GM11168 (cell line): Measurements from ENCODE around the gene MAJIN.
"Not testable (repeated sequence)": the region's sequence is repeated elsewhere in the genome, so short reads cannot be mapped to it uniquely, and the experiment has no call there.

Experiments
- in situ Hi-C: fragments of 300-500 bp; cut with MboI; formaldehyde crosslinking; loops from one replicate; pipeline ENCODE4 v1.12.0; 2022; ENCODE audit warnings: low sequenced_read_pairs; ENCODE audit not compliant: unreplicated experiment

MAJIN gene, protein sequence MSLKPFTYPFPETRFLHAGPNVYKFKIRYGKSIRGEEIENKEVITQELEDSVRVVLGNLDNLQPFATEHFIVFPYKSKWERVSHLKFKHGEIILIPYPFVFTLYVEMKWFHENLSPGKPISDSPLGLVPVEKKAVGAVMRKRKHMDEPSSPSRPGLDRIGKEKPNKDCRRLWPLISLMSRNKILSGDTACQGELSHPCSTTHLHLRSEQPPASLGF

DNA sequence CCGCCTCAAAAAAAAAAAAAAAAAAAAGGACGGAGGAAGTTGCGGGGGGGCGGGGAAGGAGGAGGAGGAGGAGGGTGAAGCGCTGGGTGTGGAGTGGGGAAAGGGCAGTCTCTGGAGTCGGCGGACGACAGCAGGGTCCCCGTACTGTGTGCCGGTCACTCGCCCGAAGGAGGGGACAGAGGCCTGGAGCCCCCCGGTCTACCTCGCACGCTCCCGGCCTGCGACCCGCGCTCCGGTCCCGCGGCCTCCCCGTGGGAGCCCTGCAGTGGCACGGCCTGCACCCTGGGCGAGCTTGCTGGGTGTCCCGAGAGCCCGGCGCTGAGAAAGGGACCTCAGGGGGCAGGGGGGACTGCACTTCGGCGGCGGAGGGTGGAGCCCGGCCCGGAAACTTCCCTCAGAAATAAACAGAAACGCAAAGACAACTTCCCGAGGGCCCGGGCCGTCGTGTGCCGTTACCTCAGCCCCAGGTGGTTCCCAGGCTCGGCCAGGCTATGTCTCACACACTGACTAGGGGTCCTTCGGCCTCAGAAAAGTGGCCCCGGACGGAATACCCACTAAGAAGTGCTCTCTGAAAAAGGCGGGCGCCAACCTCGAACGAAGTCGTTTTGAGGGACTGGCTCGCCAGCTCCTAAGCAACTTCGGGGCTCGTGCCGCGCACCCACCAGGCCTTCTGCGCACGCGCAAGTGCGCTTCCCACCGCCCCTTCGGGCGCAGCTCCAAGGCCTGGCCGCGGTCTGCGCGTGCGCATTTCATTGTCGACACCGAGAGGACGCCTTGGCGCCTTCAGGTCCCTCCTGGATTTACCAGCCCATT lies at the start of gene MAJIN:
Gene MAJIN, minus strand, starts transcription at position 688 of the 813 bp plus-strand sequence. CDS start 12,703 bp downstream, outside the sequence.
- in situ Hi-C loops: no loop called here

DNA sequence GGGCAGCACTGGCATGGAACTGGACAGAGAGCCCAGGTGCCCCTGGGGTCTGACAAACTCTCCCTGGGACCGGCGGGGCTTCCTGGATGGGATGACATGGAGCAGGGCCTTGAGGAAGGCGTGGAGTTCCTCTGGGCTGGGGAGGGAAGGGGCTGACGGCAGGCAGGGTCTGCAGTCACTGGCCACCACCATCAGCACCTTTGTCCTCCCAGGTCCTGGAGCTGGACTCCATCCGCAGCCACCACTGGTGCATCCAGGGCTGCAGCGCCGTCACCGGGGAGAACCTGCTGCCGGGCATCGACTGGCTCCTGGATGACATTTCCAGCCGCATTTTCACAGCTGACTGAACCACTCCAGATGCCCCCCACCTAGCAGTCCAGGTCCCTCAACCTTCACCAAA lies 49.6 kb upstream of the MAJIN start:
- in situ Hi-C loops: no loop called here

DNA sequence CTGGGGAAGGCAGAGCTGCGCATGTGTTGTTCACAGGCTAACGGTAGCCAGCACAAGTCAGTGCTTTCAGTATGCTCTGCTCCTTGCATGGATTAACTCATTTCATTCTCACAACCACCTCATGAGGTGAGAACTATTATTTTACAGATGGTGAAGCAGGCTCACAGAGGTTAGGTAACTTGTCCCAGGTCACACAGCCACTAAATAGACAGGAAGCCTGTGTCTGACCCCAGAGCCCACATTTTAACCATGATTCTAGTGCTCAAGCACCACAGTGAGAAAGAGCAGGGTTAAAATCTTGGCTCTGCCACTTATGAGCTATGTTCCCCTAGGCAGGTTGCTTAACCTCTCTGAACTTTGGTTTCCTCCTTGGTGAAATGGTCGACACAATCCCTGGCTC lies 49.1 kb upstream of the MAJIN start:
- in situ Hi-C loops: no loop called here

DNA sequence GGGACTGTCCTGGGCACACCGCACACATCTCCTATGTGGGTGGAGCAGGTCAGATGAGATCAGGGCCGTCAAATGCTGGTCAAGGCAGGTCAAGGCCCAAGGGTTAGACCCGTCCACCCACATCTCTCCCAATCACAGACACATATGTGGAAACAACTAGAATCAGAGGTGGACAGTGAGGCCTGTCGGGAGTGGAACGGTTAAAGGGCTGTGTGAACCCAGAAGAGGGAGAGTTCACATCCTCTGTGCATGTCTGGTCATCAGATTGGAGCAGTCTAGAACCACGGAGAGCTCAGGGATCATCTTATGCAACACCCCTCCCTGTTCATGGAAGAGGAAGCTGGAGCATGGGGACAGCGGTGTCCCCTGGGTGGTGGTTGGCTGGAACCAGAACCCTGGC lies 47.9 kb upstream of the MAJIN start:
- in situ Hi-C loops: no loop called here

DNA sequence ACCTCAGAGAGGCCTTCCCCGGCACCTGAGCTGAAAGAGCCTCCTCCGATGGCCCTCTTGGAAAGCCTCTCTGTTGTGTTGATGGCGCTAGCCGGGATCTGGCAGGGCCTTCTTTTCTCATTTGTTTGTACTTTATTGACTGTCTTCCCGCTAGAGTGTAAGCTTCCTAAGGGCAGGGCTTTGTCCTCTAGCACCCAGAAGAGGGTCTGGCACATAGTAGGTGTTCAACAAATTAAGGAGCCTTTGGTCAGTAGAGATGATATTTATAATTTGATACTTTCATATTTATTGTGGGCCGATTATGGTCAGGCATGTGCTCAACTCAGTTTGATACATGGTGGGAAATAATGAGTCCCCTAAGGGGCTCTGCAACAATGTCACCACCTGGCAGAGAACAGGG lies 46.0 kb upstream of the MAJIN start:
- in situ Hi-C loops: no loop called here

DNA sequence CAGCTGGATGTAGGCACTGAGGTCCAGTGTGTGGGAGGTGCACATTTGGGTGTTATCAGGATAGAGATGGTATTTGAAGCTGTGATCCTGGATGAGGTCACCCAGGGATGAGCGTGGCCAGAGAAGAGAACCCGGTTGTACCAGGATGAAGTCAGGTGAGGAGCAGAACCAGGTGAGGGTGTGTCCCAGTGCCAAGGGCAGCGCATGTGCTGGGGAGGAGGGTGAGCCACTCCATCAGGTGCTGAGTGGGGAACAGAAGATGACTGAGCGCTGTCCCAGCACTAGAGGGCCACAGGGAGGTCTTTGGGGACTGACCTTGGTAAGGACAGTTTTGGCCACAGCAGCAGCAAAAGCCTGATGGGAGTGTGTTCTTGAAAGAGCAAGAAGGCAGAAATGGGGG lies 44.8 kb upstream of the MAJIN start:
- in situ Hi-C loops: no loop called here

DNA sequence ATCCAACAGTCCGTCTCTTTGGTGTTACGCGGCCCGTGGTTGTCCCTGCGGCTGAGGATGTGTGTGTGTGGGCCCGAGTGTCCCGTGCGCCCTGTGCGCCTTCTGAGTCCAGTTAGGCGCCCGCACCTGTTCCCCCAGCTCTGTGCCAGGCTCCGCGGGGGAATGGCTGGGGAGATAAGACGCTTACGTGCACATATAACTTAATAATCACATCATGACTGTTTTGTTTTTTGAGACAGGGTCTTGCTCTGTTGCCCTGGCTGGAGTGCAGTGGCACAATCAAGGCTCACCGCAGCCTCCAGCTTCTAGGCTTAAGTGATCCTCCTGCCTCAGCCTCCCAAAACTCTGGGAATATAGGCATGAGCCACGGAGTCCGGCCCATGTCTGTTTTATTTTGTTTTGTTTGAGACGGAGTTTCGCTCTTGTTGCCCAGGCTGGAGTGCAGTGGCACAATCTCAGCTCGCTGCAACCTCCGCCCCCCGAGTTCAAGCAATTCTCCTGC lies 42.9 kb upstream of the MAJIN start:
- in situ Hi-C loops: no loop called here

DNA sequence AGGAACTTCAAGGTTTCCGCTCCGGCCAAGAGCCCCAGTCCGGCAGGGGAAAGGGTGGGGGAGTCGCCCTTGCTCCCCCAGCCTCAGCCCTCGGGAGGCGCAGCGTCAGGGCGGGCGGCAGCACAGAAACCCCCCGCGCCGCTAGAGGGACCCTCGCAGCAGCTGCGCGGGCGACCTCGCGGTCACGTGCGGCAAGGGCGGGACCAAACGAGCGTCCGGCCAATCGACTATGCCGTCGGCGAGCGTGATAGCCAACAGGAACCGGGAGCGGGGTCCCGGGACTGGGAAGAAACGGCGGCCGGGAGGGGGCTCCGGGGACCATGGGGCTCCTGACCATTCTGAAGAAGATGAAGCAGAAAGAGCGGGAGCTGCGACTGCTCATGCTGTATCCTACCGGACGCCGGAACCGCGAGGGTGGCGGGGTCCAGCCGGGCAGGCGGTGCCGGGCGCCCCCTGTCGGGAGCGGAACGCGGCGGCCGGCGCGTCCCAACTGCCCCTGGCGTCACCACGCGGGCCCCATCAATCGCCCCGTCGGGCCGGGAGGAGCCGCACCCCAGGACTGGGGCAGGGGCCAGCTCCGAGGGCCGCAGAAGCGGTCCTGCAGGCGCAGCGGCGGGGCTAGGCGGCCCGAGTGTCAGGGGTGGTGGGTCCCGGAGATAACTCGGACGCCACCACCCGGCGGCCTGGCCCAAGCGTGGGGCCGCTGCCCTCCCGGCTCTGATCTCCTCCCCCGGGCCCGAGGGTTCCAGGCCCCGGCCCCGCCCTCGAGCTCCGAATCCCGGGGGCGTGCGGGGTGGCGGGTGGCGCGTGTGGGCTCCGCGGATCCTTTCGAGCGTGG lies 42.2 kb upstream of the MAJIN start, which contains the start of gene ARL2:
Gene ARL2, plus strand, starts transcription at position 273 of the 838 bp plus-strand sequence. Its CDS starts 48 bp downstream, at position 321.
- in situ Hi-C loops: no loop called here

DNA sequence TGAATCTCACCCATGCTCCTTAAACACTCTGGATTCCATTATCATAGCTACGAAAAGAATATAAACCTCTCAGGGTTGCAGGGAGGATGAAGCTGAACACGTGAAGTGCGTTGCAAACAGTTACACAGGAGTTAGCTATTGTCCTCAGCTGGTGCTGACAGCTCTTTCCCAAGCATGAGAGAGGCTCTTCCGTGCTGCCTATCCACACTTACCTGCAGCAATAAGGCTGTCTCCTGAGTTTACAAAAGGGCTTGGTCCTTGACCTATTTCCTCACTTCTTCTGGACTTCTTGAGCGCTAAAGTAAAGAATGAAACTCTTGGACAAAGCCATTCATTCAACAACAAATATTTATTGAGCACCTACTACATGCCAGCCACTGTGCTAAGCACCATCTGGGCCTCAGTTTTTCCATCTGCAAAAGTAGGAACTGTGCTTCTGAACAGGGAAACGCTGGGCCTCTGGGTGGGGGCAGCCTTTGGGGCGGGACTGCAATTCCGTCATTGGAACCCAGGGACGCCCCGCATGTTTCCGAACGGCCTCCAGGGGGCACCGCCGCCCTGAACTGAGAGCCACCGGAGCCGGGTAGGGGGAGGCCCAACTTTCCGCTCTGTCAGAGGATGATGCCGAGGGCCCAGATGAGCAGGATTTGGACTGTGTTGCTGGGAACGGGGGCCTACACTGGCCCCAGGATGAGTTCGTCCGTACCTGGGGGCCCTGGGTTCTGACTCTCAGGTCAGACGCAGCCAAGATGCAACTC lies 41.4 kb upstream of the MAJIN start:
- in situ Hi-C loops: no loop called here

DNA sequence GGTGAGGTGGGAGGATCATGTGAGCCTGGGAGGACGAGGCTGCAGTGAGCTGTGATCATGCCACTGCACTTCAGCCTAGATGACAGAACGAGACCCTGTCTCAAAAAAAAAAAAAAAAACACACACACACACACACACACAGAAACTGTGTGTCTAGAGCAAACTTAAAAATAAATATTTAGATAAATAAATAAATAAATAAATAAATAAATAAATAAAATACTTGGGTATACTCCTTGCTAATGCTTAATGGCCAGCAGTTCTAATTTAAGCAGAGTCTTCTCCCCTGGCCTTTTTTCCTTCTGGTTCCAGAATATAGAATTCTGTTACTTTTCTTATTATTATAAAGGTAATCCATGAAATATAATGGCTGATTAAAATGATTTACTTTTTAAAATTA lies 37.0 kb upstream of the MAJIN start:
- in situ Hi-C loops: no loop called here

DNA sequence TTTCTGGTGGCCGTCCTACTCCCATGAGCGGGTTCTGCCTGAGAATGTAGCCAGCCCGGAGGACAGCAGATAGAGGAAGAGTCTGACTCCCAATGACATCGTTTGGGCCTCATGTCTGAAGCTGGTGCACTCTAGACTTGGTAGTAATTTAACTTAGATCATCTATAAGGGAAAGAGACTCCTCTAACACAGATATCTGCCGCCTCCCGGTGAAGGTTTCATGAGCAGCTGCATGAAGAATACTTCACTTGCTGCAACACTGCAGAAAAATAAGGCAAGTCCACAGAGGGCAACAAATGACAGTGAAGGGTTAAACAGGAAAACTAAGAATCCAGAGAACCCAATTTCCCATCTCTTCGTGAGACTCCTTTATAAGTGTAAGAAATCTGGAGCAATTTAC lies 36.1 kb upstream of the MAJIN start:
- in situ Hi-C loops: no loop called here

DNA sequence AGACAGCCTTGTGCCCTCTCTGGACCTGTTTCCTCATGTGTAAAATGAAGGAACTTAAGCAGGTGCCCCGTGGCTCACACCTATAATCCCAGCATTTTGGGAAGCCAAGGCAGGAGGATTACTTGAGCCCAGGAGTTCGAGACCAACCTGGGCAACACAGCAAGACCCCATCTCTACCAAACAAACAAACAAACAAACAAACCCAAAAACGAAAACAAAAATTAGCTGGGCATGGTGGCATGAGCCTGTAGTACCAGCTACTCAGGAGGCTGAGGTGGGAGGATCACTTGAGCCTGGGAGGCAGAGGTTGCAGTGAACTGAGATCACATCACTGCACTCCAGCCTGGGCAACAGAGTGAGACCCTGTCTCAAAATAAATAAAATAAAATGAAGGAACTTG lies 32.1 kb upstream of the MAJIN start:
- in situ Hi-C loops: not testable (repeated sequence)

DNA sequence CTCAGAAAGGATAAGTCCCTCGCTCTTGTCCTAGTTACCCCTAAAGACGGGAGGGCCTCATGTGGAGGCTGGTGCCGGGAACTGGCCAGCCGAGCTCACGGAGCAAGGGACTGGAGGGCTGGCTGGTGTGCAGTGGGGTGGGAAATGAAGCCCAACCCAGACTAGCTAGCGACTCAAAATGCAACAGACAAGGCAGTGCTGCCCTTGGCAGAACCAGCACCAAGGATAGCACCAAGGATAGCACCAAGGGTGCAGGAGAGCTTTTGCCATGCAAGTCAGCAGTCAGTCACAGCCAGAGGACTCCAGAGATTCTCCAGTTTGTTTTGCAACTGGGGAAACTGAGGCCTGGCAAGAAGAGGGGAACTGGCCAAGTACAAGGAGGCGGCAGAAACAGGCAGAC lies 31.4 kb upstream of the MAJIN start:
- in situ Hi-C loops: no loop called here

DNA sequence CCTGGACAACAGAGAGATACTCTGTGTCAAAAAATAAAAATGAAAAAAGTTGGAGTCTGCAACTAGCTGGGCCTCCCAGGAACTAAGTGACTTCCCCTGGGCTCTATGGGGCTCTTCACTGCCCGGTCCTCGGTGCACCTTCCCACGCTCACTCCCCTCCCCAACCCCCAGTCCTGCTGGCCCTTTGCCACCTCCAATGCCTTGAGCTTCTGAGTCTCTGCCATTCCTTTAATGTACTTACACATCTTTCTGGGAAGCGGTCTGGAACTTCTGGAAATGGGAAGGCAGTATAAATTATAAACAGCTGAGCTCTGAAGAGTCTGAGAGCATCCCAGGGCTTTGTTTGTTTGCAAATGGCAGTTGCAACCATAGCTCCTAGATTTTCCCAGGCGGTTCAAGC lies 30.8 kb upstream of the MAJIN start:
- in situ Hi-C loops: no loop called here

DNA sequence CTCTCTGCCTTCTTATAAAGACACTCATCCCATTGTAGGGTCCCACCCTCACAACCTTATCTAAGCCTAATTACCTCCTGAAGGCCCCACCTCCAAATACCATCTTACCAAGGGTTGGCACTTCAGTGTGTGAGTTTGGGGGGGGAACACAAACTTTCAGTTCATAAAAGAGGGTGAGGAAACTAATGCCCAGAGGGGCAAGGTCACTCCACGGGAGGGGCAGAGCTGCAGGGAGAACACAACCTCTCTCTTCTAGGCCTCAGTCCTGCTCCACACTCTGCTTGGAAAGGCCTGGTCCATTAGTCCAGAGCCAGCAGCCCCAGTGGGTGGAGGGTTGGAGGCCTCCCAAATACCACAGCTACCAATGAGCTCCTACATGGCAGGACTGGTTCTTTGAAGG lies 27.6 kb upstream of the MAJIN start:
- in situ Hi-C loops: no loop called here

DNA sequence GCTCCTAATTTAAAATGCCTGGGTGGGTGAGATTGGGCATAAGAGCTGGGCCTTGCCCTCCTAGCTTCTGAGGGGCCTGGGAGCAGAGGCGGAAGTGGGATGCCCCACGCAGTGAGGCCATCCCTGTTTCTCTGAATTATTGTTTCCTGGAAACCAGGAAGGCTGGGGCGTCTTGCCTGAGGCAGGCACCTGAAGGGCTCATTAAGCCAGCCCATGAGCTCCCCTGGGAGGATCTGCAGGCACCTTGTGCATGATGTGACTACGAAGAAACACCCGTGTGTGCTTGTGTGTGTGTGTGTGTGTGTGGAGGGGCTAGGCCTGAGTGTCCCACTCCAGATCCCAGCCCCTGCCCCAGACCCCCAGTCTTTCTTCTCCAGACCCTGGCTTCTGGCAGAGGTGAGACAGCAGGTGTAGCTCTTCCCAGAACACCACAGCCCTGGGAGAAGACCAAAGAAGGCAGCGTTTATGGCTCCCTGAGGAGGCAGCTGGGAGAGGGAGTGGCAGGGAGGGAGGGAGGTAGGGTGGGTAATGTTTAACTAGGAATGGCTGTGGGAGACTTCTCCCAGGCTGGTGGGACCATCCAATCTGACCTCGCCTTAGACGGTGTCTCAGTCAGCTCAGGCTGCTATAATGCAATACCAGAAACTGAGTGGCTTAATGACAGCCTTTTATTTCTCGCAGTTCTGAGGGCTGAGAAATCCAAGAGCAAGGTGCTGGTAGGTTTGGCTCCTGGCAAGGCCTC lies 27.0 kb upstream of the MAJIN start:
- in situ Hi-C loops: no loop called here

DNA sequence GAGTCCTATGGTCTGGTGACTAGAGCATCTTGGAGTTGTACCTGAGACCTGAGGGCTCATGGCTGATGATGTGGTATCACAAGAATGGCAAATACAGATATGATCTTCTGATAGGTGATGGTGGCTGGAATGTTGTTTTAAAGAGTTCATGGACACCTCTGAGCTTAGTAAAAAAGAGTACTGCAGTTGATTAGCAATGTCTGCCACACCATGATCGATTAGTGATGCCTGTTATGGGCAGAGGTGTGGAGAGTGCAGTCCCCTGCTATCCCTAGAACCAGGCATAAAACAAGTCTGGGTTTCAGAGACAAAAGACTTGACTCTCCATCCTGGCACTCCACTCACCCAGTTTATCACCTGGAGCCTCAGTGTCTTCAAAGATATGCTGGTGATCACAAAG lies 26.2 kb upstream of the MAJIN start:
- in situ Hi-C loops: no loop called here

DNA sequence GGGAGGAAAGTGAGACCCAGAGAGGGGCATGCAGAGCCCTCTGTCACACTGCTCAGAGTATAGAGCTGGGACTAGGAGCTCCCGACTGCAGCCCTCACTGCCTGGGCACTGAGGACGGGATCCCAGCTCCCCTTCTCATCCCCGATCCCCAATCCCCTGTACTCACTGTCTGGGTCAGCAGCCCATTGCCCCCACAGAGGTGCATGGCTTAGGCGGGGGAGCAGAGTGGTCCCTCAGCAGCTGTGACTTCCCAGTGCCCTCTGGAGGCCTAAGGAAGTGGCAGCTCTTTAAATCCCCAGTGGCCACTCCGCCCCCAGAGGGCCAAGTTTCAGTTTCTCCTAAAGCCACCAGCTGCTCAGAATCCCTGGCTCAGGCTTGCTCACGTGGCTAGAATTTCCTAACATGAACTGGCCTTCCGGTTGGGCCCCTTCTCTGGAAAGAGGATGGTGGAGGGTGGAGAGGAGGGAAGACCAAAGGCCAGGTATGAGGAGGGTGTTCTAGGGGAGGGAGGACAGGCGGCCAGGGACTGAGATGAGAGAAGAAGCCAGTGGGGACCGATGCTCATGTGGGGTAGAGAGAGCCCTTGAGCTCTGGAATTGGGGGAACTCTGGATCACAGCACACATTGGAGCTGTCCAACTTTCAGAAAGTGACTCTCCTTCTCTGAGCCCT lies 24.9 kb upstream of the MAJIN start, which contains the start of gene BATF2:
Gene BATF2, minus strand, starts transcription at position 262 of the 671 bp plus-strand sequence. Its CDS starts 57 bp downstream, at position 205.
- in situ Hi-C loops: no loop called here

DNA sequence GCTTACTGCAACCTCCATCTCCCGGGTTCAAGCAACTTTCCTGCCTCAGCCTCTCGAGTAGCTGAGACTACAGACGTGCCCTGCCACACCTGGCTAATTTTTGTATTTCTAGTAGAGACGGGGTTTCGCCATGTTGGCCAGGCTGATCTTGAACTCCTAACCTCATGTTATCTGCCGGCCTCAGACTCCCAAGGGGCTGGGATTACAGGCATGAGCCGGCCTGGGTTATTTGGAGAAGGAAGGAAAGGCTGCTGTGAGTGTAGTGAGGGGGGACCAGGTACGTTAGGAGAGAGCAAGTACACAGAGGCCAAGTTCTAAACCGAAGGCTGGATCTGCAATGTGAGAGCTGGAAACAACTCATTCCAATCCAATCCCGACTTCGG lies 24.4 kb upstream of the MAJIN start:
- in situ Hi-C loops: no loop called here
